Activated CD4-positive, alpha-beta memory T cell treated with anti-CD3 and anti-CD28 coated beads for 36 hours (primary cell): Measurements from ENCODE around the gene EXD3. TPM values are rescaled to one million over a fixed set of nuclear protein-coding genes. Genes with fewer than 3 reads are reported as not detected.

ENCODE experiments used
- CTCF ChIA-PET: fragments of 350-600 bp; sonication (Branson Sonifier 250); formaldehyde crosslinking; loops from one replicate; lab custom pipeline; 2021; ENCODE audit warnings: antibody characterized with exemption, inconsistent platforms; lab: Charles Lee
- POLR2A ChIA-PET: fragments of 350-600 bp; sonication (Branson Sonifier 250); formaldehyde crosslinking; loops from one replicate; lab custom pipeline; 2021; ENCODE audit warnings: antibody characterized with exemption; lab: Charles Lee
- DNase-seq: peaks from one replicate; pipeline ENCODE4 v3.0.0-alpha.2; 2020
- H3K27ac Mint-ChIP-seq: one replicate; pipeline ENCODE4 v1.8.0; 2021; ENCODE audit warnings: mixed read lengths
- H3K27me3 Mint-ChIP-seq: one replicate; pipeline ENCODE4 v1.8.0; 2021; ENCODE audit warnings: mixed read lengths
- H3K36me3 Mint-ChIP-seq: one replicate; pipeline ENCODE4 v1.8.0; 2021; ENCODE audit warnings: mixed read lengths
- H3K4me1 Mint-ChIP-seq: one replicate; pipeline ENCODE4 v1.8.0; 2021; ENCODE audit warnings: low read depth, mixed read lengths
- H3K4me3 Mint-ChIP-seq: one replicate; pipeline ENCODE4 v1.8.0; 2021; ENCODE audit warnings: mild to moderate bottlenecking, mixed read lengths
- H3K9me3 Mint-ChIP-seq: one replicate; pipeline ENCODE4 v1.8.0; 2021; ENCODE audit warnings: mixed read lengths
- intact Hi-C: fragments of 100-400 bp; cut with micrococcal nuclease; formaldehyde crosslinking; loops from one replicate; pipeline ENCODE4 v1.15.1; 2023
- total RNA-seq, 2 experiments: library from RNA; stranded (reverse); gene quantifications; one replicate each; pipeline ENCODE4 v1.2.3, GENCODE V29; 2021

EXD3 gene
- total RNA-seq, 2 experiments from 2014 or later: 13.5 to 13.6 TPM

GRCh38 chr9:137300567-137301080, 122.3 kb downstream of the EXD3 start:
- ChIA-PET POLR2A (no interaction called here), CTCF (no interaction called here)
- Mint-ChIP-seq H3K36me3 (no peaks in the 10 kb centered on the region), H3K27ac (no peak overlapping the region), H3K27me3 (peaks cover 27% of the 10 kb centered on the region), H3K9me3 (no peaks in the 10 kb centered on the region), H3K4me3 (peak overlapping the region; percentile 68), H3K4me1 (peaks cover 13% of the 10 kb centered on the region)
- intact Hi-C loops: no loop called here
- DNase-seq: no peak

GRCh38 chr9:137299938-137300337, 123.0 kb downstream of the EXD3 start:
- Mint-ChIP-seq H3K36me3 (no peaks in the 10 kb centered on the region), H3K4me1 (peaks cover 9% of the 10 kb centered on the region), H3K4me3 (no peak overlapping the region), H3K27me3 (peaks cover 27% of the 10 kb centered on the region), H3K9me3 (no peaks in the 10 kb centered on the region), H3K27ac (no peak overlapping the region)
- intact Hi-C loops: loop anchor here (10.0 kb wide), 1 partner anchor 235 kb away; no protein-coding TSS in a partner anchor
- ChIA-PET POLR2A (no interaction called here), CTCF (no interaction called here)
- DNase-seq: no peak

- Mint-ChIP-seq H3K27ac (no peak overlapping the region), H3K9me3 (no peaks in the 10 kb centered on the region), H3K4me1 (peaks cover 11% of the 10 kb centered on the region), H3K27me3 (peaks cover 32% of the 10 kb centered on the region), H3K36me3 (no peaks in the 10 kb centered on the region), H3K4me3 (no peak overlapping the region)
- no peak for DNase-seq
- ChIA-PET CTCF (interaction anchor here (0.7 kb wide), 1 partner anchor 264 kb away, joined by 3 read pairs; no protein-coding TSS in a partner anchor), POLR2A (no interaction called here)
- intact Hi-C loops: loop anchor here (10.0 kb wide), 1 partner anchor 236 kb away; no protein-coding TSS in a partner anchor
Observed at GRCh38 chr9:137299203-137299565, 123.8 kb downstream of the EXD3 start.

- no peak overlapping the region for H3K27ac Mint-ChIP-seq
- intact Hi-C loops: loop anchor here (10.0 kb wide), 1 partner anchor 236 kb away; no protein-coding TSS in a partner anchor
- peaks cover 11% of the 10 kb centered on the region for H3K4me1 Mint-ChIP-seq
- POLR2A ChIA-PET: no interaction called here
- no peaks in the 10 kb centered on the region for H3K36me3 Mint-ChIP-seq
- peaks cover 36% of the 10 kb centered on the region for H3K27me3 Mint-ChIP-seq
- no peak for DNase-seq
- H3K4me3 Mint-ChIP-seq: no peak overlapping the region
- CTCF ChIA-PET: interaction anchor here (0.7 kb wide), 1 partner anchor 263 kb away, joined by 3 read pairs; no protein-coding TSS in a partner anchor
- no peaks in the 10 kb centered on the region for H3K9me3 Mint-ChIP-seq
Observed at GRCh38 chr9:137298401-137299202, 124.4 kb downstream of the EXD3 start.

- intact Hi-C loops: loop anchor here (10.0 kb wide), 1 partner anchor 237 kb away; no protein-coding TSS in a partner anchor
- no peak overlapping the region for H3K4me3 Mint-ChIP-seq
- no peaks in the 10 kb centered on the region for H3K36me3 Mint-ChIP-seq
- CTCF ChIA-PET: no interaction called here
- H3K4me1 Mint-ChIP-seq: peaks cover 11% of the 10 kb centered on the region
- POLR2A ChIA-PET: no interaction called here
- H3K9me3 Mint-ChIP-seq: no peaks in the 10 kb centered on the region
- DNase-seq: no peak
- H3K27me3 Mint-ChIP-seq: peaks cover 40% of the 10 kb centered on the region
- no peak overlapping the region for H3K27ac Mint-ChIP-seq
Observed at GRCh38 chr9:137297966-137298365, 125.0 kb downstream of the EXD3 start.

- DNase-seq: no peak
- H3K27ac Mint-ChIP-seq: no peak overlapping the region
- POLR2A ChIA-PET: no interaction called here
- H3K4me1 Mint-ChIP-seq: peaks cover 11% of the 10 kb centered on the region
- H3K27me3 Mint-ChIP-seq: peaks cover 40% of the 10 kb centered on the region
- CTCF ChIA-PET: interaction anchor here (0.9 to 1.0 kb wide), 2 partner anchors 60 to 149 kb away, joined by 5 read pairs; no protein-coding TSS in a partner anchor
- intact Hi-C loops: loop anchor here (10.0 kb wide), 1 partner anchor 238 kb away; no protein-coding TSS in a partner anchor
- peak overlapping the region; percentile 42 for H3K4me3 Mint-ChIP-seq
- no peaks in the 10 kb centered on the region for H3K36me3 Mint-ChIP-seq
- H3K9me3 Mint-ChIP-seq: no peaks in the 10 kb centered on the region
Observed at GRCh38 chr9:137296670-137297664, 126.0 kb downstream of the EXD3 start.

GRCh38 chr9:137295849-137296669, 126.9 kb downstream of the EXD3 start:
- no peaks in the 10 kb centered on the region for H3K36me3 Mint-ChIP-seq
- DNase-seq: no peak
- peaks cover 37% of the 10 kb centered on the region for H3K27me3 Mint-ChIP-seq
- ChIA-PET POLR2A (no interaction called here), CTCF (interaction anchor here (1.0 kb wide), 1 partner anchor 150 kb away, joined by 5 read pairs; no protein-coding TSS in a partner anchor)
- no peak overlapping the region for H3K27ac Mint-ChIP-seq
- H3K4me1 Mint-ChIP-seq: peaks cover 11% of the 10 kb centered on the region
- peak overlapping the region; percentile 42 for H3K4me3 Mint-ChIP-seq
- intact Hi-C loops: loop anchor here (10.0 kb wide), 1 partner anchor 239 kb away; no protein-coding TSS in a partner anchor
- no peaks in the 10 kb centered on the region for H3K9me3 Mint-ChIP-seq

GRCh38 chr9:137295238-137295811, 127.6 kb downstream of the EXD3 start:
- no peak overlapping the region for H3K27ac Mint-ChIP-seq
- peak; percentile 57 for DNase-seq
- intact Hi-C loops: loop anchor here (10.0 kb wide), 1 partner anchor 239 kb away; no protein-coding TSS in a partner anchor
- ChIA-PET POLR2A (no interaction called here), CTCF (interaction anchor here (0.7 to 2.1 kb wide), 2 partner anchors 127 to 255 kb away, joined by 3 to 5 read pairs; partner anchors contain the start of genes EXD3 and PNPLA7)
- H3K4me3 Mint-ChIP-seq: no peak overlapping the region
- no peaks in the 10 kb centered on the region for H3K9me3 Mint-ChIP-seq
- H3K36me3 Mint-ChIP-seq: no peaks in the 10 kb centered on the region
- peaks cover 34% of the 10 kb centered on the region for H3K27me3 Mint-ChIP-seq
- peaks cover 8% of the 10 kb centered on the region for H3K4me1 Mint-ChIP-seq

- peaks cover 4% of the 10 kb centered on the region for H3K4me1 Mint-ChIP-seq
- ChIA-PET CTCF (interaction anchor here (0.7 to 2.1 kb wide), 4 partner anchors 7 to 255 kb away, joined by 3 to 5 read pairs (median 4); partner anchors contain the start of genes EXD3, NRARP and PNPLA7), POLR2A (no interaction called here)
- H3K27me3 Mint-ChIP-seq: peaks cover 30% of the 10 kb centered on the region
- H3K27ac Mint-ChIP-seq: no peak overlapping the region
- H3K9me3 Mint-ChIP-seq: no peaks in the 10 kb centered on the region
- no peak overlapping the region for H3K4me3 Mint-ChIP-seq
- no peaks in the 10 kb centered on the region for H3K36me3 Mint-ChIP-seq
- peak; percentile 21 for DNase-seq
- intact Hi-C loops: loop anchor here (10.0 kb wide), 1 partner anchor 240 kb away; no protein-coding TSS in a partner anchor
Observed at GRCh38 chr9:137294681-137295237, 128.2 kb downstream of the EXD3 start.

GRCh38 chr9:137294091-137294680, 128.8 kb downstream of the EXD3 start:
- Mint-ChIP-seq H3K36me3 (no peaks in the 10 kb centered on the region), H3K9me3 (no peaks in the 10 kb centered on the region), H3K4me1 (peaks cover 4% of the 10 kb centered on the region), H3K27me3 (peaks cover 28% of the 10 kb centered on the region), H3K27ac (no peak overlapping the region), H3K4me3 (no peak overlapping the region)
- intact Hi-C loops: loop anchor here (10.0 kb wide), 1 partner anchor 241 kb away; no protein-coding TSS in a partner anchor
- ChIA-PET CTCF (interaction anchor here (0.8 to 2.1 kb wide), 5 partner anchors 8 to 150 kb away, joined by 3 to 5 read pairs (median 3); partner anchors contain the start of genes EXD3 and NRARP), POLR2A (no interaction called here)
- DNase-seq: peak; percentile 38
